Measurements from ENCODE around the gene LAMA2. TPM values are rescaled to one million over a fixed set of nuclear protein-coding genes. Genes with fewer than 3 reads are reported as not detected.

The LAMA2 gene
- total RNA-seq, 1 donor from 2014 or later, result 138 TPM

DNA sequence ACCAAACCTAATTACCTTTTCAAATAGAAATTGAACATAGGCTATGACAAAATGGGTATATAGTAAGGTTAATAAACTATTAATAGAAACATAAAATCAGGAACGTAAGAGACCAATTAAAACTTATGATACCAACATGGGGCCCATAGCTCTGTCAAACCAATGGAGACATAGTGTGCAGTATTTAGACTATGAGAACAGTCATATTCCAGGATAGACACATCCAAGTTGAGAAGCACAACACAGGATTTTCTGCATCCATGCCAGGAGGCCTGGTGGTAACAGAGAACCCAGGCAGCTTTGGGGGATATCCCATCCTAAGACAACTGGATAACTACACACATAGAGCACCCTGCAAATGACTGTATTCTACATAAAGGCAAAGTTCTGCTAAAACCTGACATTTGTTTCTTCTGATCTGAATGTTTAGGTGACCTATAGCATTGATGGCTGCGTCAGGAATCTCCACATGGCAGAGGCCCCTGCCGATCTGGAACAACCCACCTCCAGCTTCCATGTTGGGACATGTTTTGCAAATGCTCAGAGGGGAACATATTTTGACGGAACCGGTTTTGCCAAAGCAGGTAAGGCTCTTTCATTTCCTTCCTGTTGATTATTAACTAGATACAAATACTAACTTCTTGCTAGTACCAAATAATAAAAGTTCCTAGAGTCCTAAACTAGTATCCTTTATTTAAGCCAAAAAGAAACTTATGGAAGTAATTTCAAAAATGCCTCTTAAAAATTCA lies 624.3 kb downstream of the LAMA2 start:
- intact Hi-C loops (cut with micrococcal nuclease), result no loop called here
- no peak for DNase-seq
- peak; percentile 50 for ATAC-seq

GRCh38 chr6:129507846-129508245 lies 624.9 kb downstream of the LAMA2 start:
- intact Hi-C loops (cut with micrococcal nuclease), result no loop called here
- DNase-seq (no peak), ATAC-seq (no peak)

- intact Hi-C loops (cut with micrococcal nuclease), result no loop called here
- ATAC-seq, result peak; percentile 49
- DNase-seq, result no peak
Measured at GRCh38 chr6:129508477-129509145, 625.7 kb downstream of the LAMA2 start.

DNA sequence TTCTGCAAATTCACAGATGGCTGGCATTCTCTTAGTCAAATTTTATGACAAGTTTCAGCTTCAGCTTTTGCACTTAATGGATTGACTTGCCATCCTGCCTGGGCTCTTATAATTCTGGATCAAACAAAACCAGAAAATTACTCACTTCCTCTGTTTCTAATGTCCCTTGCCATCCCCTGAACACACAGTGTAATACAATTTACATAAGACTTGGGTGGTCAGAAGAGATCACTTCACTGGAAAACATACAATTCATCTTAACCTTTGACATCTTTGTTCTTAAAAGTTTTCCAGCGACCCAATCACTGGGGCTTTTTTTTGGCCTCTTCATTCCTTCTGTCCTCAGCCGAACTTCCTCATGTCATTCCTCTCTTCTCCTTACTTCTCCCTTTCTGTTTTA lies 628.0 kb downstream of the LAMA2 start:
- intact Hi-C loops (cut with micrococcal nuclease), result no loop called here
- ATAC-seq, result no peak
- no peak for DNase-seq

DNA sequence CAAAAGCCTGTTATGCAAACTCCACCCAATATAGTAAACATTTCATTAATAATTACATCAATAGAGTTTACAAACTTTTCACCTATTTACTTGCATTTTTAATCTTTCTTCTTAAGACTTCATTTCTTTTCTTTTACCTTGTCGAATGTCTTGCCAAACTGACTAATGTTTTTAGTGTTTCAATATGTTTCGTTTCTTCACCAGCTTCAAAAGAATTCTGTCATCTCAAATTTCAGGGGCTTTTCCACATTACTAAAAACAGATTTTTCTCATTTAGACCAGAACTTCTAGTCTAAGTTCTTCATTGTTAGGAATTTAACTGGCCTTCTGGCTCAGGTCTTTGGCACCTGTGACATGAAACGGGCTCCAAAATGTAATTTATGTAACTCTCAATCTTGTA lies 630.5 kb downstream of the LAMA2 start:
- DNase-seq (no peak), ATAC-seq (no peak)
- intact Hi-C loops (cut with micrococcal nuclease), result no loop called here

DNA sequence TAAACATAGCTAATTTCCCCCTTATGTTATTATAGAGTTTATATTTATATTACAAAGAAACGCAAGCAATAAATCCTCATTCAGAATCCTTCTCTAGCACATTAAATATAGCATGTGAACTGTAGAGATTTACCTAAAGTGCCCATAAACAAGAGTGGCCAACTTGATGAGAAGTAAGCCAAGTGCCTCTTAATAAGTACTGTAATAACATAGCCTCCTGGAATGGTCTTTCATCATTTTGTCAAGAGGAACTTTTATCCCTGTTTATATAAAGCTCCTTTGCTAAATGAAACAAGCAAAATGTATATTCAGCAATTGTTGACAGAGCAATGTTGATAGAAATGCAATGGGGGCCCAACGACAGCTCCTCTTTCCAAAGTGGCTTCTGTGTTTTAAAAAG lies 632.1 kb downstream of the LAMA2 start:
- DNase-seq, result no peak
- no peak for ATAC-seq
- intact Hi-C loops (cut with micrococcal nuclease), result no loop called here

DNA sequence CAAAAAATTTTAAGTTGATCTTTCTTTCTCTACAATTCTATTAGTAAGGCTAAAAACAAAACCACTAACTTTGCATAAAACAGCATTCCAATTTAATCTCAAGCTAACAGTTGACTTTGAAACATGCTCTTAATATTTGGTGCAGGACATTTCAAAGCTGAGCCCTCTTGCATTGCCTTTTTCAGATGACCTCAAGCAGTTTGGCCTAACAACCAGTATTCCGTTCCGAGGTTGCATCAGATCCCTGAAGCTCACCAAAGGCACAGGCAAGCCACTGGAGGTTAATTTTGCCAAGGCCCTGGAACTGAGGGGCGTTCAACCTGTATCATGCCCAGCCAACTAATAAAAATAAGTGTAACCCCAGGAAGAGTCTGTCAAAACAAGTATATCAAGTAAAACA lies 633.1 kb downstream of the LAMA2 start:
- intact Hi-C loops (cut with micrococcal nuclease), result no loop called here
- DNase-seq (no peak), ATAC-seq (no peak)

DNA sequence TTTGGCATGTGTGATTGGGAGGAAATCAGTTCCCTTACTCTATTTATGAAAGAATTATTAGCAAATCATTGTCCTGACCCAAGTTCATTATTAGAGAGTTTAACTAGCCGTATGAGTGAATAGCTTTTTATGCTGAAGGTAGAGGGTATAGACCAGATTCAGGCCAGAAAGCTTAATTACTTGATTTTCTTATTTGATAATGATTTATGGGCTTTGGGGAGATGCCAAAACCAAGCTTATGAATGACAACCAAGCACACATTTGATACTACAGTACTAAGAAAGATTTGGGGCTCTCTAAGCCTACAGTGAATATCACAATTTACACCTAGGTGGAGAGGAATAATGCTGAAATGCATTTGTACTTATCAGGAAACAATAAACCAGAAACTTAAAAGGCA lies 633.8 kb downstream of the LAMA2 start:
- ATAC-seq (no peak), DNase-seq (no peak)
- intact Hi-C loops (cut with micrococcal nuclease), result no loop called here

- DNase-seq, result no peak
- no peak for ATAC-seq
- intact Hi-C loops (cut with micrococcal nuclease), result no loop called here
Measured at GRCh38 chr6:129517288-129517687, 634.4 kb downstream of the LAMA2 start.

- DNase-seq (no peak), ATAC-seq (no peak)
- intact Hi-C loops (cut with micrococcal nuclease), result no loop called here
Measured at GRCh38 chr6:129519750-129520149, 636.8 kb downstream of the LAMA2 start.

- no peak for ATAC-seq
- intact Hi-C loops (cut with micrococcal nuclease), result no loop called here
Measured at GRCh38 chr6:129521946-129522345, 639.0 kb downstream of the LAMA2 start.

GRCh38 chr6:129523816-129524215 lies 640.9 kb downstream of the LAMA2 start:
- ATAC-seq (no peak), DNase-seq (no peak)
- intact Hi-C loops (cut with micrococcal nuclease), result no loop called here

More at GRCh38 chr6:129521946-129522345, 639.0 kb downstream of the LAMA2 start:
- no peak for DNase-seq

DNA sequence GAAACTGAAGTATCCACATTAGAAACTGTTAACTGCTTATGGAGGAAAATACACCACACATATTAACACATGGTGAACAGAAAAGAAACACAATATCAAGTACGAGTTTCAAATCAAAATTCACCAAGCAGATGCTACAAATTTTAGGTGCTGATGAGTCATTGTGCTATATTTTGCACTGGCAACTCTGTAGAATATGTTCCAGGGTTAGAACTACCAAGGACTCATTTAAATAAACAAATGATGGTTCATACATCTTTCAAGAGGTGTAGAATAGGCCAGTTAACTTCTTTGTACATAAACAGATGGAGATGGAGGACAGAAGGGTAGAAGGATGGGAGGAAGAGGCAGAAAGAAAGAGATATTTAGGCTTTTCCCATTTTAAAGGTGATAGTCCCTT lies 642.1 kb downstream of the LAMA2 start:
- no peak for DNase-seq
- intact Hi-C loops (cut with micrococcal nuclease), result no loop called here
- peak; percentile 21 for ATAC-seq

DNA sequence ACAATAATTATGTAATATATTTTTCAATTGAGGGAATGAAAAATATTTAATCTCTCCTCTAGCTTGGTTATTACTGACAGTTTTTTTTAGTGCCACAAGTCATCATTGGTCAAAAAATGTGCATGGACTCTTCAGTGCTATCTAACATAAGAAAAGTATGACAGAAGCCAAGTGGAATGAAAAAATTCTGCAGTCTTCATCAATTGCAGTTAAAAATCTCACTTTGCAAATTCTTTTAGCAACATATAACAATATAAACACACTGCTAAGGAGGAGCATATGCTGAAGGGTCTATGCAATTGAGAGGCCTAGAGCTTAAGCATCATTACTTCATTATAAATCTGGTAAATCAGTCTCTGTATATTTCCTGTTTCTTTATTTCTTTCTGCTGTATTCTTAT lies 652.0 kb downstream of the LAMA2 start:
- DNase-seq, result no peak
- ATAC-seq, result no peak
- intact Hi-C loops (cut with micrococcal nuclease), result no loop called here

DNA sequence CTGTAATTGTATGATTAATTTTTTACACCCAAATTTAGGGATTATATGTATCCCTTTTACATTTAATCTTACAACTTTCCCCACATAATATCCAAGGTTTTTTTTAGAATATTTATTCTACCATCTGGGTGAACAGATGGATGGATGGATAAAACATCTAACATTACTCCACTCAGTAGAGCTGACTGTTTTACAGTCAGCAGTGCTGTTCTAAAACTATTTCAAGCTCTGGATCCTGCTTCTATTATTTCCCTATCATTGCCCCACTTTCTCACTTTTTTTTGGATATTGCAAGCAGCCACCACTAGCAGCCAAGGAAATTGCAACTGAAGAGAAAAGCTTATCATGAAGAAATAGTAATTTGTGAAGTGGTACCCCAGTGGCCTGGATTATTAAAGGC lies 653.3 kb downstream of the LAMA2 start:
- ATAC-seq, result no peak
- DNase-seq, result no peak
- intact Hi-C loops (cut with micrococcal nuclease), result no loop called here

DNA sequence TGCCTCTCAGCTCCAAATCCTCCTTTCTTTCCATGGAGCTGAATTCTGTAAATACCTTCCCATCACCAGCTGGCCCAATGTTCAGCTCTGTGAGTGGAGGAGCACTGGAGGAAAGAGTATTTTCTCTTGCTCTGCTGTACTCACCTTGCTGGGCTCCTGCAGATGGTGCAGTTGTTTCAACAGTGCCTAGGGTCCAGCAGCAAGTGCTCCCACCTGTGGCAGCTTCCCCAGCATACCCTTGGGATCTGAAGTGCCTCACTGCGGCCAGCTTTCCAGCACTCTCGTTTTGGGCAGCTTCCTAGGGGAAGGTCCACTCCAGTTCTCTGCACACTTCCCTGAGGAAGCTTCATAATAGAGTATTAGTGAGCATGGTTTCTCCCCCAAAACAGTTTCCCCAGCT lies 656.1 kb downstream of the LAMA2 start:
- DNase-seq (no peak), ATAC-seq (no peak)
- intact Hi-C loops (cut with micrococcal nuclease), result no loop called here

GRCh38 chr6:129542705-129543104 lies 659.8 kb downstream of the LAMA2 start:
- DNase-seq (no peak), ATAC-seq (no peak)
- intact Hi-C loops (cut with micrococcal nuclease), result no loop called here

DNA sequence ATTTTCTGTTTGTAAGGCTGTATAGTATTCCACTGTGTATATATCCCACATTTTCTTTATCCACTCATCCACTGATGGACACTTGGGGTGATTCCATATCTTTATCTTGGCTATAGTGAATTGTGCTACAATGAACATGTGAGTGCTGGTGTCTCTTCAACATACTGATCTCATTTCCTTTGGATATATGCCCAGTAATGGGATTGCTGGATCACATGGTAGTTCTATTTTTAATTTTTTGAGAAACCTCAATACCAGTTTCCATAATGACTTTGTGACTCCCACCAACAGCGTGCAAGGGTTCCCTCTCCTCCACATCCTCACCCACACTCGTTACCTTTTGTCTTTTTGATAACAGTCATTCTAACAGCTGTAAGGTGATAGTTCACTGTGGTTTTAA lies 661.0 kb downstream of the LAMA2 start:
- no peak for DNase-seq
- ATAC-seq, result no peak
- intact Hi-C loops (cut with micrococcal nuclease), result no loop called here

- ATAC-seq, result no peak
Measured at GRCh38 chr6:129544892-129545612, 662.1 kb downstream of the LAMA2 start.

DNA sequence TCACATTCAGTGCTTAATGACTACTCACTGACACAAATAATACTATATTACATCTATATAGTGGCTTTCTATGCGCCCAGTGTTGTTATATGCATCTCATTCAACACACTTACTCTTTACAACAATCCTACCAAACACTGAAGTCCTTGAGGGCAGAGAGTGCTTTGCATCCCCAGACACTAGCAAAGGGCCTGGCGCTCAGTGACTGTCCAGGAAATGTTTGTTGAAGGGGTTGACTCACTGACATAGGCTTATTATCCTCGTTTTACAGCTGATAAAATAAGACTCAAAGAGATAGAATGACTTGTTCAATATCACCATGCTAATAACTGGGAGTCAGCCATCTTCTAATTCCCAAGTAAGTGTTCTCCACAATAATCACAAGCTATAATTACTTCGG lies 663.8 kb downstream of the LAMA2 start:
- DNase-seq (no peak), ATAC-seq (no peak)
- intact Hi-C loops (cut with micrococcal nuclease), result no loop called here

More at GRCh38 chr6:129544892-129545612, 662.1 kb downstream of the LAMA2 start:
- intact Hi-C loops (cut with micrococcal nuclease), result no loop called here
- no peak for DNase-seq
